ENCODE data around the gene ZNF212. TPM values are rescaled to one million over a fixed set of nuclear protein-coding genes. Genes with fewer than 3 reads are reported as not detected.

ZNF212 gene
- total RNA-seq, 2 donors from 2014 or later, result 15.8 to 17.6 TPM

DNA sequence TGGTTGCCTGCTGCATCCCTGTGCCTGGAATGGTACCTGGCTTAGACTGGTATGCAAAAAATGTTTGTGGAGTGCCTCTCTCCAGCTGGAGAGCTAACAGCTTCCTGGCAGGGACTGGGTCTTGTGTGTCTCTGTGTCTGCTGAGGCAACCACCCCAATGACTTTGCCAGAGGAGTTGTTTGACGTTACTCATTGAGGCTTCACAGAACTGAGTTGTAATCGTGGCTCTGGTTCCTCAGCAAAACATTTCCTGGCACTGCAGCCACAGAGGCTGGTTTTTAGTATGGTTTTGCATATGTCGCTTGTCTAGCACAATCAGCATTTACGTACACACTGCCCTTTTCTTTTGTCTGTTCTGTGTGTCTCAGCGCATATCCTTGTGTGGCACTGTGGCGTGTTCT, 36.6 kb upstream of the ZNF212 start:
- Histone ChIP-seq H3K9ac (ENCODE audit: extremely low read depth, low read length, poor library complexity, severe bottlenecking) (no peak overlapping the region), H3K36me3 (ENCODE audit: control insufficient read depth, insufficient read depth, low read length) (peaks cover 78% of the 10 kb centered on the region), H3K9me3 (ENCODE audit: control insufficient read depth, low read length) (no peaks in the 10 kb centered on the region), H3K27ac (ENCODE audit: low read depth, low read length) (no peak overlapping the region), H3K4me3 (ENCODE audit: low read length) (no peak overlapping the region), H3K27me3 (ENCODE audit: control insufficient read depth, insufficient read depth, low read length, poor library complexity, severe bottlenecking) (no peaks in the 10 kb centered on the region), H3K4me1 (ENCODE audit: control insufficient read depth, insufficient read depth, low read length) (no peaks in the 10 kb centered on the region)
- no peaks in the 10 kb centered on the region for H3K4me1 Mint-ChIP-seq
- no peaks in the 10 kb centered on the region for H3K27me3 Mint-ChIP-seq (ENCODE audit: insufficient read depth)
- TF ChIP-seq CTCF (conservative IDR thresholded peaks at IDR 0.05), result no peak
- no peak overlapping the region for H3K27ac Mint-ChIP-seq
- DNase-seq, result no peak
- 93 to 97% methylated on average over 3 to 6 of the region's 6 CpGs for WGBS, 2 experiments (ENCODE audit: insufficient coverage in 1 of 2, insufficient read length in 1 of 2)
- H3K9me3 Mint-ChIP-seq, result no peaks in the 10 kb centered on the region
- H3K36me3 Mint-ChIP-seq (ENCODE audit: low read depth), result peaks cover 83% of the 10 kb centered on the region
- no peak overlapping the region for H3K4me3 Mint-ChIP-seq

DNA sequence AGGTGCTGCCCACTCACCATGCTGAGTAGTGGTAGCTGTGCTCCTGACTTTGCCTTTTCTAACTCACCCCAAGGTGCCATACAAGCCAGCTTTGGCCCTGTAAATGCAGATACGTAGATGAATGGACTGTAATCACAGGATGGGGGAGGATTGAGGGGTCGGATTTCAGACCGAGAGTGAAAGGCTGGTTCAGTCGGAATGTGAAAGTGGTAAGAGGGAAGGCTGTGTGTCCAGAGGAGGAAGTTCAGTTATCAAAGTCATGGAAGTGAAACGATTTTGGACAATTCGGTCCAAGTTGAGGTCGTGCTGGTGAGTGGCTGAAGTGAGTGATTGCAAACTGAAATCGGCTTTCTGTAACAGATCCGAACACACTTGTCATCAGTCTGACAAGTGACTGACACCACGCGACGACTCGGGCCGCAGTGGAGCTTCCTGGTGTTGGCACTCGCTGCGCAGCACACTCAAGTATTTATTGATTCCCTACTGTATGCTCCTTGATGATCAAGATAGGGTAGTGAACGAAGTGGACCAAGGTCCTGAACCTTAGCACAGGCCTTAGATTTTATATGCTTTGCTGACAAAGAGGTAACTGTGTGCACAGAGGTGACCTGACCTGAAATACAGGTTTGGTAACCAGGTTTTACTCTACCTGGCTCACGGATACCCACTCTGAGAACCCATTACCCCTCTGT, 33.6 kb upstream of the ZNF212 start:
- Mint-ChIP-seq H3K4me3 (no peak overlapping the region), H3K27ac (no peak overlapping the region)
- no peak for DNase-seq

GRCh38 chr7:149207324-149208035, 32.0 kb upstream of the ZNF212 start:
- Mint-ChIP-seq H3K27me3 (ENCODE audit: insufficient read depth) (no peaks in the 10 kb centered on the region), H3K27ac (peak overlapping the region; percentile 49), H3K9me3 (no peaks in the 10 kb centered on the region), H3K4me1 (no peaks in the 10 kb centered on the region), H3K4me3 (no peak overlapping the region), H3K36me3 (ENCODE audit: low read depth) (peaks cover 81% of the 10 kb centered on the region)
- Histone ChIP-seq H3K27ac (ENCODE audit: low read depth, low read length) (no peak overlapping the region), H3K4me1 (ENCODE audit: control insufficient read depth, insufficient read depth, low read length) (no peaks in the 10 kb centered on the region), H3K4me3 (ENCODE audit: low read length) (no peak overlapping the region), H3K27me3 (ENCODE audit: control insufficient read depth, insufficient read depth, low read length, poor library complexity, severe bottlenecking) (no peaks in the 10 kb centered on the region), H3K9me3 (ENCODE audit: control insufficient read depth, low read length) (no peaks in the 10 kb centered on the region), H3K9ac (ENCODE audit: extremely low read depth, low read length, poor library complexity, severe bottlenecking) (no peak overlapping the region), H3K36me3 (ENCODE audit: control insufficient read depth, insufficient read depth, low read length) (peaks cover 86% of the 10 kb centered on the region)
- 89 to 93% methylated on average over 20 to 35 of the region's 35 CpGs for WGBS, 2 experiments (ENCODE audit: insufficient coverage in 1 of 2, insufficient read length in 1 of 2)
- TF ChIP-seq CTCF (conservative IDR thresholded peaks at IDR 0.05), result no peak
- no peak for DNase-seq

More for the DNA sequence above, 33.6 kb upstream of the ZNF212 start:
- H3K9me3 Mint-ChIP-seq, result no peaks in the 10 kb centered on the region
- TF ChIP-seq CTCF (conservative IDR thresholded peaks at IDR 0.05), result no peak
- no peaks in the 10 kb centered on the region for H3K4me1 Mint-ChIP-seq
- H3K4me1 ChIP-seq (ENCODE audit: control insufficient read depth, insufficient read depth, low read length), result no peaks in the 10 kb centered on the region
- H3K36me3 Mint-ChIP-seq (ENCODE audit: low read depth), result peaks cover 79% of the 10 kb centered on the region
- WGBS, 2 experiments (ENCODE audit: insufficient coverage in 1 of 2, insufficient read length in 1 of 2), result 92 to 93% methylated on average over 16 to 18 of the region's 18 CpGs
- peaks cover 80% of the 10 kb centered on the region for H3K36me3 ChIP-seq (ENCODE audit: control insufficient read depth, insufficient read depth, low read length)
- H3K9ac ChIP-seq (ENCODE audit: extremely low read depth, low read length, poor library complexity, severe bottlenecking), result no peak overlapping the region
- no peaks in the 10 kb centered on the region for H3K9me3 ChIP-seq (ENCODE audit: control insufficient read depth, low read length)
- no peaks in the 10 kb centered on the region for H3K27me3 Mint-ChIP-seq (ENCODE audit: insufficient read depth)
- H3K27ac ChIP-seq (ENCODE audit: low read depth, low read length), result no peak overlapping the region
- H3K27me3 ChIP-seq (ENCODE audit: control insufficient read depth, insufficient read depth, low read length, poor library complexity, severe bottlenecking), result no peaks in the 10 kb centered on the region
- no peak overlapping the region for H3K4me3 ChIP-seq (ENCODE audit: low read length)

All from endodermal cell (in vitro differentiated cells).